IPS-15b (cell line): Measurements from ENCODE around the gene GALNT15.

ENCODE experiments used
- H3K27me3 ChIP-seq: one replicate; pipeline ENCODE4 v1.6.1; 2013; ENCODE audit warnings: low read length; ENCODE audit not compliant: control insufficient read depth, insufficient read depth
- H3K36me3 ChIP-seq: one replicate; pipeline ENCODE4 v1.6.1; 2013; ENCODE audit warnings: low read length; ENCODE audit not compliant: control insufficient read depth, insufficient read depth
- H3K4me1 ChIP-seq: one replicate; pipeline ENCODE4 v1.6.1; 2013; ENCODE audit warnings: mild to moderate bottlenecking, low read length; ENCODE audit not compliant: control insufficient read depth, insufficient read depth
- H3K4me3 ChIP-seq: one replicate; pipeline ENCODE4 v1.5.1; 2013; ENCODE audit warnings: low read depth, low read length
- H3K9ac ChIP-seq: one replicate; pipeline ENCODE4 v1.6.1; 2013; ENCODE audit warnings: low read depth, mild to moderate bottlenecking, low read length
- H3K9me3 ChIP-seq: one replicate; pipeline ENCODE4 v1.6.1; 2013; ENCODE audit warnings: mild to moderate bottlenecking, low read length; ENCODE audit not compliant: control insufficient read depth, insufficient read depth

The GALNT15 gene

GRCh38 chr3:16207031-16207430 lies 32.6 kb downstream of the GALNT15 start:
- Histone ChIP-seq H3K36me3 (no peaks in the 10 kb centered on the region), H3K27me3 (no peaks in the 10 kb centered on the region), H3K9ac (no peak overlapping the region), H3K4me1 (no peaks in the 10 kb centered on the region), H3K4me3 (no peak overlapping the region), H3K9me3 (no peaks in the 10 kb centered on the region)

GRCh38 chr3:16211176-16211904 lies 36.9 kb downstream of the GALNT15 start:
- no peaks in the 10 kb centered on the region for H3K9me3 ChIP-seq
- H3K27me3 ChIP-seq, result no peaks in the 10 kb centered on the region
- no peaks in the 10 kb centered on the region for H3K4me1 ChIP-seq
- H3K9ac ChIP-seq, result no peak overlapping the region
- no peak overlapping the region for H3K4me3 ChIP-seq
- no peaks in the 10 kb centered on the region for H3K36me3 ChIP-seq

GRCh38 chr3:16214366-16214765 lies 39.9 kb downstream of the GALNT15 start:
- Histone ChIP-seq H3K4me3 (no peak overlapping the region), H3K36me3 (no peaks in the 10 kb centered on the region), H3K4me1 (no peaks in the 10 kb centered on the region), H3K27me3 (no peaks in the 10 kb centered on the region), H3K9ac (no peak overlapping the region), H3K9me3 (no peaks in the 10 kb centered on the region)

- H3K27me3 ChIP-seq, result no peaks in the 10 kb centered on the region
- no peak overlapping the region for H3K9ac ChIP-seq
- no peak overlapping the region for H3K4me3 ChIP-seq
- H3K9me3 ChIP-seq, result no peaks in the 10 kb centered on the region
- no peaks in the 10 kb centered on the region for H3K4me1 ChIP-seq
- no peaks in the 10 kb centered on the region for H3K36me3 ChIP-seq
These were observed 42.0 kb downstream of the GALNT15 start for GRCh38 chr3:16216373-16216935.

GRCh38 chr3:16219777-16220176 lies 45.3 kb downstream of the GALNT15 start:
- no peaks in the 10 kb centered on the region for H3K36me3 ChIP-seq
- no peak overlapping the region for H3K4me3 ChIP-seq
- H3K4me1 ChIP-seq, result no peaks in the 10 kb centered on the region
- no peaks in the 10 kb centered on the region for H3K9me3 ChIP-seq
- no peaks in the 10 kb centered on the region for H3K27me3 ChIP-seq
- H3K9ac ChIP-seq, result no peak overlapping the region

- Histone ChIP-seq H3K9ac (no peak overlapping the region), H3K4me3 (no peak overlapping the region)
These were observed 47.5 kb downstream of the GALNT15 start for GRCh38 chr3:16221990-16222389.

GRCh38 chr3:16222547-16222946 lies 48.1 kb downstream of the GALNT15 start:
- no peaks in the 10 kb centered on the region for H3K4me1 ChIP-seq
- H3K27me3 ChIP-seq, result no peaks in the 10 kb centered on the region
- no peak overlapping the region for H3K4me3 ChIP-seq
- no peaks in the 10 kb centered on the region for H3K9me3 ChIP-seq
- no peak overlapping the region for H3K9ac ChIP-seq
- no peaks in the 10 kb centered on the region for H3K36me3 ChIP-seq

More at GRCh38 chr3:16221990-16222389, 47.5 kb downstream of the GALNT15 start:
- Histone ChIP-seq H3K4me1 (no peaks in the 10 kb centered on the region), H3K9me3 (no peaks in the 10 kb centered on the region), H3K36me3 (no peaks in the 10 kb centered on the region), H3K27me3 (no peaks in the 10 kb centered on the region)

GRCh38 chr3:16224325-16224724 lies 49.8 kb downstream of the GALNT15 start:
- Histone ChIP-seq H3K9me3 (no peaks in the 10 kb centered on the region), H3K36me3 (no peaks in the 10 kb centered on the region), H3K4me1 (no peaks in the 10 kb centered on the region), H3K4me3 (no peak overlapping the region), H3K9ac (no peak overlapping the region), H3K27me3 (no peaks in the 10 kb centered on the region)

GRCh38 chr3:16227566-16227965 lies 53.1 kb downstream of the GALNT15 start:
- Histone ChIP-seq H3K4me3 (no peak overlapping the region), H3K9me3 (no peaks in the 10 kb centered on the region), H3K9ac (no peak overlapping the region)

GRCh38 chr3:16229681-16230080 lies 55.2 kb downstream of the GALNT15 start:
- no peaks in the 10 kb centered on the region for H3K4me1 ChIP-seq
- no peaks in the 10 kb centered on the region for H3K36me3 ChIP-seq
- H3K9me3 ChIP-seq, result no peaks in the 10 kb centered on the region
- no peaks in the 10 kb centered on the region for H3K27me3 ChIP-seq
- H3K4me3 ChIP-seq, result no peak overlapping the region
- no peak overlapping the region for H3K9ac ChIP-seq

More at GRCh38 chr3:16227566-16227965, 53.1 kb downstream of the GALNT15 start:
- Histone ChIP-seq H3K27me3 (no peaks in the 10 kb centered on the region), H3K4me1 (no peaks in the 10 kb centered on the region), H3K36me3 (no peaks in the 10 kb centered on the region)

- Histone ChIP-seq H3K9me3 (no peaks in the 10 kb centered on the region), H3K9ac (no peak overlapping the region)
These were observed 57.5 kb downstream of the GALNT15 start for GRCh38 chr3:16231983-16232382.

GRCh38 chr3:16233806-16234205 lies 59.3 kb downstream of the GALNT15 start:
- Histone ChIP-seq H3K36me3 (no peaks in the 10 kb centered on the region), H3K9ac (no peak overlapping the region), H3K27me3 (no peaks in the 10 kb centered on the region), H3K9me3 (no peaks in the 10 kb centered on the region), H3K4me3 (no peak overlapping the region), H3K4me1 (no peaks in the 10 kb centered on the region)

More at GRCh38 chr3:16231983-16232382, 57.5 kb downstream of the GALNT15 start:
- Histone ChIP-seq H3K4me1 (no peaks in the 10 kb centered on the region), H3K27me3 (no peaks in the 10 kb centered on the region), H3K36me3 (no peaks in the 10 kb centered on the region), H3K4me3 (no peak overlapping the region)
